ENCODE results near the gene BCL11B.

BCL11B gene

GRCh38 chr14:99181804-99182520 is 90.0 kb downstream of the BCL11B start:
- no peak for DNase-seq (ENCODE audit: low spot score)

GRCh38 chr14:99181241-99181640 is 90.8 kb downstream of the BCL11B start:
- no peak for DNase-seq (ENCODE audit: low spot score)

GRCh38 chr14:99179946-99180345 is 92.1 kb downstream of the BCL11B start:
- no peak for DNase-seq (ENCODE audit: low spot score)

DNA sequence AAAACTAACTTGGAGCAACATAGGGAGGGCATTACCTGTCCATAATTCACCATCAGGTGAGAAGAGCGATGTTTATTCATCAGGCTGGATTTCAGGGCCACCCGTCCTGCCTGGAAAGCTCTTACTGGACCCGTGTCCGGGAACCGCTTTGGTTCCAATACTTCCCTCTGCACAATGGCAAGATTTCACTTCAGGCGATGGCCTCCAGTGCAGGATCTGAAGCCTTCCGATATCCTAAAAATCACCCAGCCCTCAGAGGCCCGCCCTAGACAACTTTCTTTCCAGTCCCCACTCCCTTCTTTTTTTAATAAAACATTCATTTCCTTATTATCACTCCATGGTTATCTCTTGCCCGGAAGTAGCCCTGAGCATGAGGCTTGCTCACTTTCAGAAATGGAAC is 92.5 kb downstream of the BCL11B start:
- DNase-seq (ENCODE audit: low spot score) = no peak

- DNase-seq (ENCODE audit: low spot score) = no peak
Observed at GRCh38 chr14:99177886-99178835, 93.8 kb downstream of the BCL11B start.

DNA sequence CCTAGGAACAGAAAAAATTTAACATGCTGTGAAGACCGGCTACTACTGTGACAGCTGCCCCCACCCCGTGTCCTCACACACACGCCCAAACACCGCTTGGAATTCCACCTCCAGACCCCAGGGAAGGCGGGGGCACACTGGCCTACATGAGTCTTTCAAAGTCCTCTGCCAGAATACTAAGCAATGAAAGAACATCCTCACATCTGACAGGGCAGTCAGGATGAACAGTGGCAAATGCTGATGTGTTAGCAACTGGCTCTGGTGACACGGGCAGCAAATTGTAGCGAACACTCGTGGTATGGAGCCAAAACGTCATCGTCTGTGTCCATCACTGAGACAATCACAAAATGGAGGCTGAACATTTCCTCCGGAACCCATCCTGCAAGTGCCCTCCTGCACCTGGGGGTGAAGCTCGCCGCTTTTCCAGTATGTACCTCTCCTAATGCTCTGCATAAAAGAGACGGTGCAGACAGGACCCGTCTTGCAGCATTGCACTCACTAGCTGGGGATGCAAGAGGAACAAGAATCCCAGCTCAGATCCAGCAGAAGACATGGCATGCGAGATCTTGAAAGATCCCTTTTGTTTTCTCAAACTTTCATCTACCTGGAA is 94.8 kb downstream of the BCL11B start:
- DNase-seq (ENCODE audit: low spot score) = no peak

- DNase-seq (ENCODE audit: low spot score) = no peak
Observed at GRCh38 chr14:99176156-99176945, 95.6 kb downstream of the BCL11B start.

DNA sequence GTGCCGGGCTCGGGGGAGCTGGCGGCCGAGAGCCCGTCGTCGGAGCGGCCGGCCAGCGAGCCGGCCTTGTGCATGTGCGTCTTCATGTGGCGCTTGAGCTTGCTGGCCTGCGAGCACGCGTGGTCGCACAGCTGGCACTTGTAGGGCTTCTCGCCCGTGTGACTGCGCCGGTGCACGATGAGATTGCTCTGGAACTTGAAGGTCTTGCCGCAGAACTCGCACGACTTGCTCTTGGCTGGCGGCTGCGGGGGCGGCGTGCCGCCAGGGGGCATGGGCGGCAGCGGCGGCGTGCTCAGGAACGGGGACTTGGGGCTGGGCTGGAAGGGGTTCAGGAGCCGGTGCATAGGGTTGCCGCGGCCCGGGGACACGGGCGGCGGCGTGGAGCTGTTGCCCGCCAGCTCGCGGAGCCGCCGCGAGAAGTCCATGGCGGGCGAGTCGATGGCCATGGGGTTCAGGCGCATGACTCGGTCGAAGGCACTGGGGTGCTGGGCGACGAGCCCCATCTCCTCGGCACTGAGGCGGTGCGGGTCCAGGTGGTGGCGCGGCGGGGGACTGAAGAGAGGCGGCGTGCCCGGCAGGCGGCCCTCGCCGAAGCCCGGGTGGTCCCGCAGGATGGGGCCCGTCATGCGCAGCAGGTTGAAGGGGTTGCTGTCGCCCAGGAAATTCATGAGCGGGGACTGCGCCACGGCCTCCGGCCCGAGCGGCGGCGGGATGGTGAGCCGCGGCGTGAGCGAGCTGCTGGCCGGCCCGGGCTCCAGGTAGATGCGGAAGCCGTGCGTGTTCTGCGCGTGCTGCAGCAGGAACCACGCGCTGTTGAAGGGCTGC is 96.5 kb downstream of the BCL11B start:
- no peak for DNase-seq (ENCODE audit: low spot score)

- DNase-seq (ENCODE audit: low spot score) = no peak
Observed at GRCh38 chr14:99174770-99175319, 97.2 kb downstream of the BCL11B start.

DNA sequence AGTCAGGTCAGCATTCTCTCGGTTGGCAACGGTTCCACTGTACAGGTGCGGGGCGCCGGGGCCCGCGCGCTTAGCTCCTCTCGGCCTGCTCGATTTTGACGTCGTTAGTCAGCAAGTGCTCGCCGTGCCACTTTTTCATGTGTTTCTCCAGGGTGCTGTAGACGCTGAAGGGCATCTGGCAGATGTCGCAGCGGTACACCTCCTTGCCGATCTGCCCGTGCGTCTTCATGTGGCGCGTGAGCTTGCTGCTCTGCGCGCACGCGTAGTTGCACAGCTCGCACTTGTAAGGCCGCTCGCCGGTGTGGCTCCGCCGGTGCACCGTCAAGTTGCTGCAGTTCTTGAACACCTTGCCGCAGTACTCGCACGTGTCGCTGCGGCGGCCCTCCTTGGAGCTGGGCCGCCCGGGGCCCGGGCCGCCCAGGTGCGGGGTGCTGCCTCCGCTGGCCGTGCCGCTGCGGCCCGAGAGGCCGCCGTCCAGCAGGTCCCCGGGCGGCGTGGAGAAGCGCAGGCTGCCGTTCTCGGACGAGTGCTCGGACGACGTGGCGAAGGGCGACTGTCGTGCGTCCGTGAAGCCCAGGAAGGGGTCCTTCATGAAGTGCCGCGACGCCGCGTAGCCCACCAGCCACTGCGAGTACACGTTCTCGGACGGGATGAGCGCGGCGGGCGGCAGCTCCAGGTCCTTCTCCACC is 97.8 kb downstream of the BCL11B start:
- DNase-seq (ENCODE audit: low spot score) = no peak

- no peak for DNase-seq (ENCODE audit: low spot score)
Observed at GRCh38 chr14:99173506-99173905, 98.5 kb downstream of the BCL11B start.

GRCh38 chr14:99173086-99173485 is 98.9 kb downstream of the BCL11B start:
- DNase-seq (ENCODE audit: low spot score) = no peak

DNA sequence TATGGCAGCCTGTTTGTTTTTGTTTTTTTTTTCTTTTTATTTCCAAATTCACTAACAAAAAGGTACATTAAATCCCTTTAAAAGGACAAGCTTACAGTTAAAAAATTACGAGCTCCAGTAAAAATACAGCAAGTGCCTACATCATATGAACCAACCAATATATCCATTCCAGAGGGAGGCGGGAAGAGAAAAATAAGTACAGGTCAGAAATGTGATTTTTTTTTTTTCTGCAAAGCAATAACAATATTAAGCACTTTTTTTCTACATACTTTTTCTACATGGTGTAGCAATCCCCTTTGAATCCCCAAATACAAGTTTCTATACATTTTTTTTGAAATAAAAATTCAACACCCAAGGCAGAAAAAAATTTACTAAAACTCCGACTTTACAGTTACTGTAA is 100.6 kb downstream of the BCL11B start:
- DNase-seq (ENCODE audit: low spot score) = no peak

DNA sequence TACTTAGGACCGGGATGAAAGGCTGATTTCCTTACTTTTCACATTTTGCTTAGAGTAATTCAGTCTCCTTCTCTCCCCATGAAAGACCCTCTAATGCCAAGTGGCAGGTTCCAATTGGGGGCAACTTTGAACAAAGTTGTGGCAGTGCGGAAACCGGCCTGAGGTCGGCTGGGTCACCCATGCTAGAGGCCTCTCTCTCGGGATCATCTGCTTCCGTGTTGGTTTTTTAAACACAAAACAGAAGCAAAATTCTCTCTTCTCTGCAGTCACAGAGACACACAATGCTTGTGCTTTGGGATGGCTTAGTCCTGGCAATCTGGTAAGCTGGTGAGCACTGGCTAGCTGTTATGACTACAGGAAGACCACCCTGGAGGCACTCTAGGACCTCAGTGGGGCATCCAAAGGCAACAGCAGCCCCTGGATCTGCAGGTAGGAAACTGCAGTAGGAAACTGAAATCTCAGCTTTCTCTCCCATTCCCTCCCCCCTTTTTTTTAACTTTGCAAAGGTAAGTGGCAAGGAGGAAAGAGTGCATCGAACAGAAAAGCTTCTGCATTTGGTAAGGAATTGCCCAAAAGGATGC is 102.1 kb downstream of the BCL11B start:
- DNase-seq (ENCODE audit: low spot score) = no peak

DNA sequence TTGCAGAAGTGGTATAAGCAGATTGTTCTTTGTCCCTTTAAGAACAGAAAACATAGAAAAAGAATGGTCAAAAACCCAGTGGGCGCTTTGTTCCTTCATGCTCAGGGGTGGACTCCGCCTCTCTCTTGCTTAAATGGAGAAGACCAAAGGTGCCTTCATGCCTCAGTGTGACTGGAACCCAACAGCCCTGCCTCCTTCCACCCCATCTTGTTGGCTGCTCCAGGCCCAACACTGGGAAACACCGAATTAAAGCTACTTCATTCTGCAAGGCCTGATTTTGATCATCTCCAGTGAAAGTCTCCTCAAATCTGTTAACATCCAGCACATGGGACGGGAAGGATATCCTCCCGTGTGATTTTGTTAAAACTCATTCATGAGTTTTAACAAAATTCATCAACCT is 103.7 kb downstream of the BCL11B start:
- DNase-seq (ENCODE audit: low spot score) = no peak

- no peak for DNase-seq (ENCODE audit: low spot score)
Observed at GRCh38 chr14:99166506-99166905, 105.5 kb downstream of the BCL11B start.

DNA sequence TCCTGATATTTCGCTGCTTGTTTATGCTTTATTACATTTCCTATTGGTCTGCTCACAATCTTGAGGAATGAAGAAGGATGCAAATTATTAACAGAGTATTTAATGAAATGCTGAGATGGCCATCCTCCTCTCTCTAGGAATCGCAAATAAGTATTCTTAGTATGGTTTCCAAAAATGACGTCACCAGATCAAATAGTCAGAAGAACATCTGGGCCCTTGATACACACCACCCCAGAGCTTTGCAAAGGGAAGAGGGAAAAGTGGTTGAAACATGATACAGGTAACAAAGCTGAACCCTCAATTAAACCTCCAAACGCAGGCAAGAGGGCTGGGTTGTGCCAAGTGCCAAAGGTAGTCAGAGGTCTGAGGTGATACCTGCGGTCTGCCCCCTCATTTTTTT is 107.3 kb downstream of the BCL11B start:
- DNase-seq (ENCODE audit: low spot score) = no peak

- DNase-seq (ENCODE audit: low spot score) = no peak
Observed at GRCh38 chr14:99163446-99163845, 108.6 kb downstream of the BCL11B start.

All from globus pallidus (tissue), 1 donor.